Measurements from ENCODE around the gene ORC5.

Gene ORC5

GRCh38 chr7:104136561-104136960 is 71.3 kb downstream of the ORC5 start:
- H3K27ac Mint-ChIP-seq: no peak overlapping the region
- ATAC-seq (replicated peaks) (no peak), DNase-seq (no peak)
- no peaks in the 10 kb centered on the region for H3K4me1 Mint-ChIP-seq (ENCODE audit: low read depth in 2 of 2)
- H3K27me3 Mint-ChIP-seq: no peaks in the 10 kb centered on the region
- no peaks in the 10 kb centered on the region for H3K9me3 Mint-ChIP-seq
- peaks cover 22% of the 10 kb centered on the region for H3K36me3 Mint-ChIP-seq (ENCODE audit: insufficient read depth)
- H3K4me3 Mint-ChIP-seq: no peak overlapping the region

- Mint-ChIP-seq H3K9me3 (no peaks in the 10 kb centered on the region), H3K36me3 (ENCODE audit: insufficient read depth) (peaks cover 28% of the 10 kb centered on the region), H3K4me3 (no peak overlapping the region), H3K27me3 (no peaks in the 10 kb centered on the region), H3K4me1 (ENCODE audit: low read depth in 2 of 2) (no peaks in the 10 kb centered on the region), H3K27ac (no peak overlapping the region)
- ATAC-seq (replicated peaks) (no peak), DNase-seq (no peak)
Measured at GRCh38 chr7:104135760-104136558, 71.9 kb downstream of the ORC5 start.

- DNase-seq (no peak), ATAC-seq (replicated peaks) (no peak)
- no peaks in the 10 kb centered on the region for H3K9me3 Mint-ChIP-seq
- no peak overlapping the region for H3K4me3 Mint-ChIP-seq
- H3K4me1 Mint-ChIP-seq (ENCODE audit: low read depth in 2 of 2): no peaks in the 10 kb centered on the region
- no peaks in the 10 kb centered on the region for H3K27me3 Mint-ChIP-seq
- no peak overlapping the region for H3K27ac Mint-ChIP-seq
- peaks cover 36% of the 10 kb centered on the region for H3K36me3 Mint-ChIP-seq (ENCODE audit: insufficient read depth)
Measured at GRCh38 chr7:104133238-104133637, 74.6 kb downstream of the ORC5 start.

GRCh38 chr7:104130726-104131125 is 77.1 kb downstream of the ORC5 start:
- ATAC-seq (replicated peaks): no peak
- Mint-ChIP-seq H3K4me1 (ENCODE audit: low read depth in 2 of 2) (no peaks in the 10 kb centered on the region), H3K27ac (no peak overlapping the region), H3K9me3 (no peaks in the 10 kb centered on the region), H3K27me3 (no peaks in the 10 kb centered on the region), H3K36me3 (ENCODE audit: insufficient read depth) (peaks cover 31% of the 10 kb centered on the region), H3K4me3 (no peak overlapping the region)
- DNase-seq: no peak

GRCh38 chr7:104127204-104127603 is 80.6 kb downstream of the ORC5 start:
- H3K27me3 Mint-ChIP-seq: no peaks in the 10 kb centered on the region
- no peaks in the 10 kb centered on the region for H3K9me3 Mint-ChIP-seq
- ATAC-seq (replicated peaks) (no peak), DNase-seq (no peak)
- H3K4me1 Mint-ChIP-seq (ENCODE audit: low read depth in 2 of 2): no peaks in the 10 kb centered on the region
- no peak overlapping the region for H3K4me3 Mint-ChIP-seq
- H3K27ac Mint-ChIP-seq: no peak overlapping the region
- H3K36me3 Mint-ChIP-seq (ENCODE audit: insufficient read depth): peaks cover 35% of the 10 kb centered on the region

GRCh38 chr7:104126411-104126841 is 81.4 kb downstream of the ORC5 start:
- no peak overlapping the region for H3K27ac Mint-ChIP-seq
- ATAC-seq (replicated peaks) (no peak), DNase-seq (no peak)
- no peak overlapping the region for H3K4me3 Mint-ChIP-seq
- no peaks in the 10 kb centered on the region for H3K4me1 Mint-ChIP-seq (ENCODE audit: low read depth in 2 of 2)
- peaks cover 0 to 7% of the 10 kb centered on the region in 2 donors for H3K9me3 Mint-ChIP-seq
- no peaks in the 10 kb centered on the region for H3K27me3 Mint-ChIP-seq
- peaks cover 32% of the 10 kb centered on the region for H3K36me3 Mint-ChIP-seq (ENCODE audit: insufficient read depth)

GRCh38 chr7:104124893-104125477 is 82.8 kb downstream of the ORC5 start:
- no peak overlapping the region for H3K27ac Mint-ChIP-seq
- no peaks in the 10 kb centered on the region for H3K27me3 Mint-ChIP-seq
- H3K9me3 Mint-ChIP-seq: peaks cover 0 to 7% of the 10 kb centered on the region in 2 donors
- ATAC-seq (replicated peaks): no peak
- no peak overlapping the region for H3K4me3 Mint-ChIP-seq
- H3K36me3 Mint-ChIP-seq (ENCODE audit: insufficient read depth): peaks cover 25% of the 10 kb centered on the region
- no peaks in the 10 kb centered on the region for H3K4me1 Mint-ChIP-seq (ENCODE audit: low read depth in 2 of 2)
- DNase-seq: no peak

- Mint-ChIP-seq H3K27ac (no peak overlapping the region), H3K4me1 (ENCODE audit: low read depth in 2 of 2) (no peaks in the 10 kb centered on the region), H3K4me3 (no peak overlapping the region), H3K27me3 (no peaks in the 10 kb centered on the region), H3K9me3 (peaks cover 0 to 7% of the 10 kb centered on the region in 2 donors), H3K36me3 (ENCODE audit: insufficient read depth) (peaks cover 21% of the 10 kb centered on the region)
- DNase-seq (no peak), ATAC-seq (replicated peaks) (no peak)
Measured at GRCh38 chr7:104124469-104124868, 83.3 kb downstream of the ORC5 start.

GRCh38 chr7:104123786-104124185 is 84.0 kb downstream of the ORC5 start:
- DNase-seq: no peak
- Mint-ChIP-seq H3K36me3 (ENCODE audit: insufficient read depth) (peaks cover 18% of the 10 kb centered on the region), H3K27me3 (no peaks in the 10 kb centered on the region), H3K27ac (no peak overlapping the region), H3K9me3 (peaks cover 0 to 7% of the 10 kb centered on the region in 2 donors), H3K4me1 (ENCODE audit: low read depth in 2 of 2) (no peaks in the 10 kb centered on the region), H3K4me3 (no peak overlapping the region)
- ATAC-seq (replicated peaks): no peak

GRCh38 chr7:104113788-104114187 is 94.0 kb downstream of the ORC5 start:
- Mint-ChIP-seq H3K9me3 (no peaks in the 10 kb centered on the region), H3K4me3 (no peak overlapping the region), H3K27me3 (peaks cover 5 to 10% of the 10 kb centered on the region in 2 donors), H3K4me1 (ENCODE audit: low read depth in 2 of 2) (no peaks in the 10 kb centered on the region), H3K27ac (no peak overlapping the region), H3K36me3 (ENCODE audit: insufficient read depth) (peaks cover 3% of the 10 kb centered on the region)
- DNase-seq: no peak
- ATAC-seq (replicated peaks): no peak

GRCh38 chr7:104112623-104113022 is 95.2 kb downstream of the ORC5 start:
- DNase-seq: no peak
- ATAC-seq (replicated peaks): no peak
- no peaks in the 10 kb centered on the region for H3K9me3 Mint-ChIP-seq
- H3K27ac Mint-ChIP-seq: no peak overlapping the region
- no peaks in the 10 kb centered on the region for H3K4me1 Mint-ChIP-seq (ENCODE audit: low read depth in 2 of 2)
- peaks cover 9 to 14% of the 10 kb centered on the region in 2 donors for H3K27me3 Mint-ChIP-seq
- H3K4me3 Mint-ChIP-seq: no peak overlapping the region
- H3K36me3 Mint-ChIP-seq (ENCODE audit: insufficient read depth): peaks cover 3% of the 10 kb centered on the region

- no peak for DNase-seq
- Mint-ChIP-seq H3K36me3 (ENCODE audit: insufficient read depth) (no peaks in the 10 kb centered on the region), H3K27ac (no peak overlapping the region), H3K27me3 (peaks cover 9 to 20% of the 10 kb centered on the region in 2 donors), H3K4me3 (no peak overlapping the region), H3K9me3 (no peaks in the 10 kb centered on the region), H3K4me1 (ENCODE audit: low read depth in 2 of 2) (no peaks in the 10 kb centered on the region)
- ATAC-seq (replicated peaks): no peak
Measured at GRCh38 chr7:104111271-104111670, 96.5 kb downstream of the ORC5 start.

GRCh38 chr7:104106108-104106905 is 101.5 kb downstream of the ORC5 start:
- Mint-ChIP-seq H3K4me1 (ENCODE audit: low read depth in 2 of 2) (no peaks in the 10 kb centered on the region), H3K4me3 (no peak overlapping the region), H3K27ac (no peak overlapping the region), H3K9me3 (no peaks in the 10 kb centered on the region), H3K27me3 (peaks cover 24 to 25% of the 10 kb centered on the region in 2 donors), H3K36me3 (ENCODE audit: insufficient read depth) (no peaks in the 10 kb centered on the region)
- ATAC-seq (replicated peaks): no peak
- DNase-seq: no peak

Measured in effector memory CD8-positive, alpha-beta T cell (primary cell).